ENCODE measurements around the gene JPT2. TPM values are rescaled to one million over a fixed set of nuclear protein-coding genes. Genes with fewer than 3 reads are reported as not detected.

Gene JPT2
- total RNA-seq, 2 donors from 2014 or later = 56.6 to 75.3 TPM

- 90% methylated on average over 29 of the region's 29 CpGs for WGBS
- Histone ChIP-seq H3K4me1 (replicated peaks) (no peaks in the 10 kb centered on the region), H3K4me3 (no peak overlapping the region), H3K9me3 (no peaks in the 10 kb centered on the region), H3K27me3 (replicated peaks; ENCODE audit: insufficient read depth) (no peaks in the 10 kb centered on the region), H3K27ac (no peak overlapping the region), H3K36me3 (peaks cover 7 to 10% of the 10 kb centered on the region in 2 donors)
- no peak for DNase-seq (ENCODE audit: low spot score)
- TF ChIP-seq POLR2A (IDR thresholded peaks at IDR 0.05) (no peak), CTCF (IDR thresholded peaks at IDR 0.05) (no peak), POLR2AphosphoS5 (IDR thresholded peaks at IDR 0.05) (no peak)
- intact Hi-C loops (cut with DNase I) = no loop called here
Measured at GRCh38 chr16:1749152-1750117, 71.4 kb downstream of the JPT2 start.

Small RNA genes lying within 50 kb of the gene (microRNA-seq; reads per million reads assigned to microRNA genes)
- gene MIR3177 = 2.0 reads per million, percentile 28 among the genes with 10 or more reads in this experiment

Small RNA genes lying within 50 kb of the gene (small RNA-seq; reads per million reads assigned to genes)
- 0 reads per million in 2 donors for gene MIR3177

Other genes starting within 250 kb of the JPT2 start
- gene PERCC1, start 247.2 kb upstream of the JPT2 start, total RNA-seq = 10 to 100 TPM; 26.0 to 45.2 TPM
- 1 to 10 TPM in 1 of 2 donors, not detected in 1; 5.7 TPM for gene CCDC154, start 233.7 kb upstream of the JPT2 start, total RNA-seq
- 100 to 1,000 TPM in 1 of 2 donors, 10 to 100 TPM in 1; 51.9 to 108 TPM for gene CLCN7, start 203.3 kb upstream of the JPT2 start, total RNA-seq
- 1 to 10 TPM in 1 of 2 donors, not detected in 1; 2.2 TPM for gene PTX4, start 189.3 kb upstream of the JPT2 start, total RNA-seq
- gene TELO2, start 184.9 kb upstream of the JPT2 start, total RNA-seq = 10 to 100 TPM; 35.1 to 53.5 TPM
- 10 to 100 TPM; 20.7 to 33.9 TPM for gene TMEM204, start 144.6 kb upstream of the JPT2 start, total RNA-seq
- gene IFT140, start 66.2 kb upstream of the JPT2 start, total RNA-seq = 10 to 100 TPM; 30.1 to 41.9 TPM
- 10 to 100 TPM; 12.7 to 36.0 TPM for gene CRAMP1, start 65.9 kb upstream of the JPT2 start, total RNA-seq
- gene MAPK8IP3, start 27.9 kb downstream of the JPT2 start, total RNA-seq = 100 to 1,000 TPM in 1 of 2 donors, 10 to 100 TPM in 1; 56.0 to 157 TPM
- gene NME3, start 93.3 kb downstream of the JPT2 start, total RNA-seq = 100 to 1,000 TPM; 135 to 252 TPM
- 10 to 100 TPM; 18.3 to 53.9 TPM for gene EME2, start 94.5 kb downstream of the JPT2 start, total RNA-seq
- 100 to 1,000 TPM in 1 of 2 donors, 10 to 100 TPM in 1; 97.4 to 125 TPM for gene MRPS34, start 94.9 kb downstream of the JPT2 start, total RNA-seq
- gene SPSB3, start 104.3 kb downstream of the JPT2 start, total RNA-seq = 100 to 1,000 TPM in 1 of 2 donors, 10 to 100 TPM in 1; 87.8 to 138 TPM
- gene NUBP2, start 104.7 kb downstream of the JPT2 start, total RNA-seq = 100 to 1,000 TPM in 1 of 2 donors, 10 to 100 TPM in 1; 98.4 to 233 TPM
- gene IGFALS, start 115.4 kb downstream of the JPT2 start, total RNA-seq = 1 to 10 TPM in 1 of 2 donors, under 1 TPM in 1; 0.82 to 1.9 TPM
- gene HAGH, start 148.5 kb downstream of the JPT2 start, total RNA-seq = 100 to 1,000 TPM in 1 of 2 donors, 10 to 100 TPM in 1; 98.6 to 145 TPM
- gene FAHD1, start 148.9 kb downstream of the JPT2 start, total RNA-seq = 10 to 100 TPM; 42.3 to 45.5 TPM
- 10 to 100 TPM in 1 of 2 donors, not detected in 1; 14.4 TPM for gene MEIOB, start 193.9 kb downstream of the JPT2 start, total RNA-seq
- gene HS3ST6, start 240.1 kb downstream of the JPT2 start, total RNA-seq = under 1 TPM; 0.77 to 0.91 TPM

All from prostate gland (tissue), 2 donors.